ENCODE data around the gene GOLGA6L2. TPM values are rescaled to one million over a fixed set of nuclear protein-coding genes. Genes with fewer than 3 reads are reported as not detected.

Gene GOLGA6L2
- total RNA-seq, 1 donor from 2014 or later = not detected

DNA sequence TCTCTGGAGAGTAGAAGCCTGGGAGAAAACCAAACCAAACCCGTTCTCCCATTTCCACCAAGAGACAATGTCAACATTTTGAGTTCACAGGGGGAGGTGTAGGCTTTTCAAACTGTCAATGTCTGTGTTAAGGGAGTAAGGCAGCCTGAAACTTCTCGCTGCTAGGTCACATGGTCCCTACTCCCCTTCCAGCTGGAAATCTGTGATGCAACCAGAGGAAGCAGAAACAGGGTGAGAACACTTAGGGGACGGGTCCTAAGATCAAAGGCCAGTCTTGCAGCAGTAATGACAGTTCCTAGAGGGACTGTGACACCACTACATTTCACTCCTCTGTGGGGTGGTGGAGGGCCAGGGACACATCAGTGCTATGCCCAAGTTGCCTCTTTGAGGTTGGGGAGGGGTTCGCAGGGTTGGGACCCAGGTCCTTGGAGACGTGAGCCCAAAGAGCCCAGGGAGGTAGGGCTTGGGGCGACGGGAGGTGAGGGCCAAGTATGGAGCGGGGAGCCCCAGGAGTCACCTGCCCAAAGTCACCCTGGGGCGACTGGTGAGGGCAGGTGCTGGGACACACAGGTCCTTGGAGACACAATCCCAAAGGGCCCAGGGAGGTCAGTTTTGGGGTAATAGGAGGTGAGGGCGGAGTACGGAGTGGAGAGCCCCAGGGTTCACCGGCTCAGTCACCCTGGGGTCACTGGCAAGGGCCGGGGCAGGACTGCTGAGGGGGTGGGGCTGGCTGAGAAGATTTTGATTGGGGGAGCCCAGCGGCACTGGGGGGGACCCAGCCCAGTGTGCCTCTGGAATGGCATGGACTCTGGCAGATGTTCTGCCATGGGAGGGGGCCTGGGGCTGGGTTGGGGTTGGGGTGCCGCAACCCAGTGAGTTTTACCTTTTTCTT is 582 bp downstream of the GOLGA6L2 start:
- no peak overlapping the region for H3K27ac Mint-ChIP-seq
- TF ChIP-seq, protein P1, sequence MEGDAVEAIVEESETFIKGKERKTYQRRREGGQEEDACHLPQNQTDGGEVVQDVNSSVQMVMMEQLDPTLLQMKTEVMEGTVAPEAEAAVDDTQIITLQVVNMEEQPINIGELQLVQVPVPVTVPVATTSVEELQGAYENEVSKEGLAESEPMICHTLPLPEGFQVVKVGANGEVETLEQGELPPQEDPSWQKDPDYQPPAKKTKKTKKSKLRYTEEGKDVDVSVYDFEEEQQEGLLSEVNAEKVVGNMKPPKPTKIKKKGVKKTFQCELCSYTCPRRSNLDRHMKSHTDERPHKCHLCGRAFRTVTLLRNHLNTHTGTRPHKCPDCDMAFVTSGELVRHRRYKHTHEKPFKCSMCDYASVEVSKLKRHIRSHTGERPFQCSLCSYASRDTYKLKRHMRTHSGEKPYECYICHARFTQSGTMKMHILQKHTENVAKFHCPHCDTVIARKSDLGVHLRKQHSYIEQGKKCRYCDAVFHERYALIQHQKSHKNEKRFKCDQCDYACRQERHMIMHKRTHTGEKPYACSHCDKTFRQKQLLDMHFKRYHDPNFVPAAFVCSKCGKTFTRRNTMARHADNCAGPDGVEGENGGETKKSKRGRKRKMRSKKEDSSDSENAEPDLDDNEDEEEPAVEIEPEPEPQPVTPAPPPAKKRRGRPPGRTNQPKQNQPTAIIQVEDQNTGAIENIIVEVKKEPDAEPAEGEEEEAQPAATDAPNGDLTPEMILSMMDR (IDR thresholded peaks at IDR 0.05; ENCODE audit: unreplicated experiment) = no peak
- peaks cover 10% of the 10 kb centered on the region for H3K9me3 Mint-ChIP-seq
- no peak for DNase-seq (ENCODE audit: low spot score in 2 of 2, unreplicated experiment in 2 of 2)
- H3K4me3 Mint-ChIP-seq = no peak overlapping the region
- no peaks in the 10 kb centered on the region for H3K36me3 Mint-ChIP-seq
- no peaks in the 10 kb centered on the region for H3K4me1 Mint-ChIP-seq
- no peaks in the 10 kb centered on the region for H3K27me3 Mint-ChIP-seq (ENCODE audit: low read depth)

DNA sequence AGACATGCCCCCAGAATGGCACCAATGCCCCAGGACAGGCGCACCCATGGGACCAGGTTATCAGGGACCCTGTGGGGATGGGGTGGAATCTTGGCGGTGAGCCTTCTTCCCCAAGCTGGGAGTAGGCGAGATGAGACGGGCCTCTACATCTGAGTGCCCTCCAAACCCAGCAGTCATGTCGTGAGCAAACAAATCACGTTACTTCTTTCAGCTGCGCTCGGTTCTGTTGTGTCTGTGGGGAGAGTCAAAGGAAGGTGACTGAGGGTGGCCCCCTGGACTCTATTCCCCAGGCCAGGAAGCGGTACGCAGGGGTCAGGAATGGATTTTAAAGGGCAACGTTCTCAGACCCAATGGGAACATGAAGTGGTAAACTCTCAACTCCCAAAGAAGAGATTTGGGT is 2.8 kb downstream of the GOLGA6L2 start:
- Mint-ChIP-seq H3K9me3 (peaks cover 8% of the 10 kb centered on the region), H3K27ac (no peak overlapping the region), H3K4me1 (no peaks in the 10 kb centered on the region), H3K36me3 (no peaks in the 10 kb centered on the region), H3K4me3 (no peak overlapping the region), H3K27me3 (ENCODE audit: low read depth) (no peaks in the 10 kb centered on the region)
- TF ChIP-seq, protein P1 (IDR thresholded peaks at IDR 0.05; ENCODE audit: unreplicated experiment) = no peak
- DNase-seq (ENCODE audit: low spot score in 2 of 2, unreplicated experiment in 2 of 2) = no peak

DNA sequence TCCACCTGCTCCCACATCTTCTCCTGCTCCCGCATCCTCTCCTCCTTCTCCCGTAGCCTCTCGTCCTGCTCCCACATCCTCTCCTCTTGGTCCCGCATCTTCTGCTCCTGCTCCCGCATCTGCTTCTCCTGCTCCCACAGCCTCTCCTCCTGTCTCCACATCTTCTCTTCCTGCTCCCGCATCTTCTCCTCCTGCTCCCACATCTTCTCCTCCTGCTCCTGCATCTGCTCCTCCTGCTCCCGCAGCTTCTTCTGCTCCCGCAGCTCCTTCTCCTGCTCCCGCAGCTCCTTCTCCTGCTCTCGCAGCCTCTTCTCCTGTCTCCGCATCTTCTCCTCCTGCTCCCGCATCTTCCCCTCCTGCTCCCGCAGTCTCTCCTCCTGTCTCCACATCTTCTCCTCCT is 5.8 kb downstream of the GOLGA6L2 start:
- DNase-seq (ENCODE audit: low spot score in 2 of 2, unreplicated experiment in 2 of 2) = no peak
- TF ChIP-seq, protein P1 (IDR thresholded peaks at IDR 0.05; ENCODE audit: unreplicated experiment) = no peak
- Mint-ChIP-seq H3K4me1 (no peaks in the 10 kb centered on the region), H3K27ac (no peak overlapping the region), H3K36me3 (no peaks in the 10 kb centered on the region), H3K9me3 (peaks cover 8% of the 10 kb centered on the region), H3K4me3 (no peak overlapping the region), H3K27me3 (ENCODE audit: low read depth) (no peaks in the 10 kb centered on the region)

DNA sequence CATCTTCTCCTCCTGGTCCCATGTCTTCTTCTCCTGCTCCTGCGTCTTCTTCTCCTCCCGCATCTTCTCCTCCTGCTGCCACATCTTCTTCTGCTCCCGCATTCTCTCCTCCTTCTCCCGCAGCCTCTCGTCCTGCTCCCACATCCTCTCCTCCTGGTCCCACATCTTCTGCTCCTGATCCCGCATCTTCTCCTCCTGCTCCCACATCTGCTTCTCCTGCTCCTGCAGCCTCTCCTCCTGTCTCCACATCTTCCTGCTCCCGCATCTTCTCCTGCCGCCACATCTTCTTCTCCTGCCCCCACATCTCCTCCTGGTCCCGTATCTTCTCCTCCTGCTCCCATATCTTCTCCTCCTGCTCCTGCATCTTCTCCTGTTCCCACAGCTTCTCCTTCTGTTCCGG is 6.4 kb downstream of the GOLGA6L2 start:
- TF ChIP-seq, protein P1 (IDR thresholded peaks at IDR 0.05; ENCODE audit: unreplicated experiment) = no peak
- Mint-ChIP-seq H3K36me3 (no peaks in the 10 kb centered on the region), H3K27ac (no peak overlapping the region), H3K27me3 (ENCODE audit: low read depth) (no peaks in the 10 kb centered on the region), H3K4me3 (no peak overlapping the region), H3K4me1 (no peaks in the 10 kb centered on the region), H3K9me3 (peaks cover 3% of the 10 kb centered on the region)
- DNase-seq (ENCODE audit: low spot score in 2 of 2, unreplicated experiment in 2 of 2) = no peak

DNA sequence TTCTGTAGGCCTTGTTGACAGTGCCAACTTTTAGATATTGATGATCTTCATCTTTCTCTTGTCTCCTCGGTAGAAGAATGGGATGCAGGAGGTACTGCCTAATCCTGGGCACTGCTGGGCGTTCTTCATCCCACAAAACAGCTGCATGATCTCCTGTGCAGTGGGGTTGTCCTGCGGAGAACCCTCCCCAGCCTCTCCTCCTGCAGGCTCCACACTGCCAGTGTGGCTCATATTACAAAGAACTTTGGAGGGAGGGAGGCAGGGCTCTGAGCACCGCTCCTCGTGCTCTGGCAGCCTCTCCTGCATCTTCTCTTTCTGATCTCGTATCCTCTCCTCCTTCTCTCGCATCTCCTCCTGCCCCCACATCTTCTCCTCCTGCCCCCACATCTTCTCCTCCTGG is 7.5 kb downstream of the GOLGA6L2 start:
- Mint-ChIP-seq H3K9me3 (peaks cover 3% of the 10 kb centered on the region), H3K4me3 (no peak overlapping the region), H3K4me1 (no peaks in the 10 kb centered on the region), H3K36me3 (no peaks in the 10 kb centered on the region), H3K27me3 (ENCODE audit: low read depth) (no peaks in the 10 kb centered on the region), H3K27ac (no peak overlapping the region)
- DNase-seq (ENCODE audit: low spot score in 2 of 2, unreplicated experiment in 2 of 2) = no peak
- TF ChIP-seq, protein P1 (IDR thresholded peaks at IDR 0.05; ENCODE audit: unreplicated experiment) = no peak
